KMS-11 (cell line): ENCODE data around the gene NAB1.
"Not testable (repeated sequence)": the region's sequence is repeated elsewhere in the genome, so short reads cannot be mapped to it uniquely, and the experiment has no call there.

Experiments
- H2AFZ ChIP-seq: fragments of 200-600 bp; sonication (generic); 2 replicates; pipeline ENCODE4 v1.6.1; 2016; ENCODE audit warnings: antibody characterized with exemption, mixed run types, low read depth
- H3K27ac ChIP-seq: fragments of 200-600 bp; sonication (generic); 2 replicates; pipeline ENCODE4 v1.6.1; 2016; ENCODE audit warnings: mild to moderate bottlenecking, mixed run types
- H3K27me3 ChIP-seq: fragments of 200-600 bp; sonication (generic); 2 replicates; pipeline ENCODE4 v1.6.1; 2017; ENCODE audit warnings: mild to moderate bottlenecking, low read depth, mixed run types, moderate library complexity; ENCODE audit not compliant: insufficient read depth
- H3K36me3 ChIP-seq: fragments of 200-600 bp; sonication (generic); 2 replicates; pipeline ENCODE4 v1.6.1; 2017; ENCODE audit warnings: mild to moderate bottlenecking, mixed run types; ENCODE audit not compliant: insufficient read depth
- H3K4me1 ChIP-seq: fragments of 200-600 bp; sonication (generic); 2 replicates; pipeline ENCODE4 v1.6.1; 2016; ENCODE audit warnings: mild to moderate bottlenecking, low read depth, mixed run types; ENCODE audit not compliant: poor library complexity, severe bottlenecking
- H3K4me2 ChIP-seq: fragments of 200-600 bp; sonication (generic); 2 replicates; pipeline ENCODE4 v1.7.0; 2016; ENCODE audit warnings: mild to moderate bottlenecking, mixed run types
- H3K4me3 ChIP-seq: fragments of 200-600 bp; sonication (generic); IDR thresholded peaks from 2 replicates; pipeline ENCODE4 v1.6.1; 2017; ENCODE audit warnings: low read depth, low read length, mixed read lengths; ENCODE audit not compliant: insufficient read depth
- H3K79me2 ChIP-seq: fragments of 200-600 bp; sonication (generic); 2 replicates; pipeline ENCODE4 v1.6.1; 2016; ENCODE audit warnings: low read depth, mixed run types; ENCODE audit not compliant: insufficient read depth
- H3K9ac ChIP-seq: fragments of 200-600 bp; sonication (generic); 2 replicates; pipeline ENCODE4 v1.6.1; 2016; ENCODE audit warnings: mild to moderate bottlenecking, mixed run types
- H4K20me1 ChIP-seq: fragments of 200-600 bp; sonication (generic); 2 replicates; pipeline ENCODE4 v1.6.1; 2016; ENCODE audit warnings: mild to moderate bottlenecking, mixed run types; ENCODE audit not compliant: insufficient read depth
- CTCF ChIP-seq: fragments of 200-600 bp; sonication (generic); conservative IDR thresholded peaks from 2 replicates; pipeline ENCODE4 v1.6.1; 2017; ENCODE audit warnings: low read depth, mild to moderate bottlenecking, antibody characterized with exemption, low read length, moderate library complexity, mixed read lengths

NAB1 gene

GRCh38 chr2:190607014-190607597 is 41.8 kb upstream of the NAB1 start:
- Histone ChIP-seq H4K20me1 (no peaks in the 10 kb centered on the region), H3K4me2 (no peak overlapping the region), H3K4me1 (no peaks in the 10 kb centered on the region), H3K4me3 (no peak overlapping the region), H3K79me2 (no peaks in the 10 kb centered on the region), H3K27ac (no peak overlapping the region), H3K9ac (no peak overlapping the region), H2AFZ (no peak overlapping the region), H3K27me3 (no peaks in the 10 kb centered on the region), H3K36me3 (no peaks in the 10 kb centered on the region)
- TF ChIP-seq CTCF: no peak

- Histone ChIP-seq H3K9ac (no peak overlapping the region), H3K79me2 (no peaks in the 10 kb centered on the region), H2AFZ (no peak overlapping the region), H3K4me2 (no peak overlapping the region), H3K36me3 (no peaks in the 10 kb centered on the region), H3K27me3 (no peaks in the 10 kb centered on the region), H3K4me1 (no peaks in the 10 kb centered on the region), H3K27ac (no peak overlapping the region), H4K20me1 (no peaks in the 10 kb centered on the region), H3K4me3 (no peak overlapping the region)
- no peak for TF ChIP-seq CTCF
Measured at GRCh38 chr2:190607657-190608357, 41.1 kb upstream of the NAB1 start.

GRCh38 chr2:190608863-190609262 is 40.0 kb upstream of the NAB1 start:
- not testable (repeated sequence) for H3K36me3 ChIP-seq, H3K9ac ChIP-seq, H3K79me2 ChIP-seq, H3K27me3 ChIP-seq, H3K27ac ChIP-seq, H2AFZ ChIP-seq, H3K4me3 ChIP-seq, H3K4me2 ChIP-seq, H4K20me1 ChIP-seq, H3K4me1 ChIP-seq

GRCh38 chr2:190609397-190609796 is 39.5 kb upstream of the NAB1 start:
- H2AFZ ChIP-seq, H3K4me3 ChIP-seq, H3K4me1 ChIP-seq, H3K27ac ChIP-seq, H3K36me3 ChIP-seq, H3K79me2 ChIP-seq, H3K9ac ChIP-seq, H3K4me2 ChIP-seq, H4K20me1 ChIP-seq, H3K27me3 ChIP-seq: not testable (repeated sequence)

GRCh38 chr2:190610528-190610927 is 38.4 kb upstream of the NAB1 start:
- H3K27me3 ChIP-seq, H3K4me3 ChIP-seq, H3K4me2 ChIP-seq, H3K79me2 ChIP-seq, H3K27ac ChIP-seq, H3K4me1 ChIP-seq, H3K36me3 ChIP-seq, H4K20me1 ChIP-seq, H2AFZ ChIP-seq, H3K9ac ChIP-seq: not testable (repeated sequence)
